HG02759 (cell line): ENCODE data around the gene STK32C.
"Not testable (repeated sequence)": the region's sequence is repeated elsewhere in the genome, so short reads cannot be mapped to it uniquely, and the experiment has no call there.

Source experiments
- ATAC-seq: cut with Tn5 transposase; IDR thresholded peaks from one replicate; pipeline ENCODE4 v1.9.1; 2021; ENCODE audit warnings: mild to moderate bottlenecking, moderate library complexity; ENCODE audit not compliant: unreplicated experiment

The STK32C gene

DNA sequence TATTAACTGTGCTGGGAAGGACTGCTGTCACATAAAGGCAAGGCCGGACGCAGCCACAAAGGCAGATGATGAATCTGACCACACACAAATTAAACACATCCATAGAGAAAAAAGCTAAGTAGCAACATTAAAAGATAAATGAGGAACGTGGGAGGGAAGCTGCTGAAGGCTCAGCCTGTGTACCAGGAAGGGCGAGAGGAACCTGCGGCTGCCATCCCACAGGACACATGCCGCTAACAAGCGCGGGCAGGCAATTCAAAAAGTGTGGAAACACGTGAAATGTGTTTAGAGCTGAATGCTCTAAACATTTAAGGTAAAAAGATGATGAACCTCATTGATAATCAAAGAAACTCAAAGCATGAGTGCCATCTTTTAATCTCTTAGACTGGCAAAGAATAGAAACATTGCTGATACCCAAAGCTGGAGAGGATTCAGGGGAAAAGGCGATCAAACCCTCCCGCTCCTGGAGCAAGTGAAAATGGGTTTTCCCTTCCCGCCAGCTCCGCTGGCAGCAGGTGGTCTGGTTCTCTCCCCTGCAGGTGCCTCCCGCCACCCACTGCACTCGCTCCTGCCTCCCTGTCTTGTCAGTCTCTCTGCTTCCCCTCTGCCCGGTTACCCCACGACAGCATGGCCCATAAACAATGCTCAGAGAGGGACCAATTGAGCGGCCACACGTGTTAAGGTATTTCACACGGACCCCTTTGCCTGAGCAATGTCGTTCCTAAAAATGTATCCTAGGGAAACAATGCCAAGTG, 4.2 kb downstream of the STK32C start:
- no peak for ATAC-seq

DNA sequence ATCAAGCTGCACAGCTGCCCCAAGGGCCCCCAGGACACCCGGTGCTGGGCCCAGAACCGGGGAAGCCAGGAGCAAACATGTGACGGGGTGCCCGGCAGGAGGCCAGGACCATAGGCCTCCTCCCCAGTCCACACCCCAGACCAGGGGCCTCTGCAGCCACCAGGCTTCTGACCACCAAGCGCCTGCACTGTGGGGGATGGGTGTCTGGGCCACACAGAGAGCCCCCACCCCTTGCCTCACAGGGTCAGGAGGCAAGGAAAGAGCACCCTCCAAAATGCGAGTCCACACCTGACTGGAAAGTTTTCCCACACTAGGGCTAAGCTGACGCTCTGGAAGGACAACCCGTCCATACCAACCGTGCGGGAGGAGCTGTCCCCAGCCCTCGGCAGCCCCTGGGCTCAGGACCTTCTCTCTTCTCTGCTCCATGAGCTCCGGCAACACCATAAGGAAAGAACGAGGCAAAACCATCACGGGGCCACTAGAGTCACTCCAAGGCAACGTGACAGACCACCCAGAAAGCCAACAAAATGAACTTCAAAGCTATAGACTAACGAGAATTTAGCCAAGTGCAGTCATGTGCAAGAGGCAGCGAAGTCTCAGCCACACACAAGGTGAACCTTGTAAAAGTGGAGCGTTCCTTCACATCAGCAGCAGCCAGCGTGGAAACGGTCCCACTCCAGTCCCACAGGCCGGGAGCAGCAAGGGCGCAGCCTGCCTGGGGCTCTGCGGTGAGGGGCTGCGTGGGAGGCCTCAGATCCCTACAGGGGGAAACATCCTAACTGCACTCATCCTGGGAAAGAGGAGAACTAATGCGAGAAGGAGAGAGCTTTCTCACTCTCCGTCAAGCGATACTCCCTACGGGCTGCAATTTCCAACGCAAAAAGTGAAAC, 5.1 kb downstream of the STK32C start:
- ATAC-seq: no peak

DNA sequence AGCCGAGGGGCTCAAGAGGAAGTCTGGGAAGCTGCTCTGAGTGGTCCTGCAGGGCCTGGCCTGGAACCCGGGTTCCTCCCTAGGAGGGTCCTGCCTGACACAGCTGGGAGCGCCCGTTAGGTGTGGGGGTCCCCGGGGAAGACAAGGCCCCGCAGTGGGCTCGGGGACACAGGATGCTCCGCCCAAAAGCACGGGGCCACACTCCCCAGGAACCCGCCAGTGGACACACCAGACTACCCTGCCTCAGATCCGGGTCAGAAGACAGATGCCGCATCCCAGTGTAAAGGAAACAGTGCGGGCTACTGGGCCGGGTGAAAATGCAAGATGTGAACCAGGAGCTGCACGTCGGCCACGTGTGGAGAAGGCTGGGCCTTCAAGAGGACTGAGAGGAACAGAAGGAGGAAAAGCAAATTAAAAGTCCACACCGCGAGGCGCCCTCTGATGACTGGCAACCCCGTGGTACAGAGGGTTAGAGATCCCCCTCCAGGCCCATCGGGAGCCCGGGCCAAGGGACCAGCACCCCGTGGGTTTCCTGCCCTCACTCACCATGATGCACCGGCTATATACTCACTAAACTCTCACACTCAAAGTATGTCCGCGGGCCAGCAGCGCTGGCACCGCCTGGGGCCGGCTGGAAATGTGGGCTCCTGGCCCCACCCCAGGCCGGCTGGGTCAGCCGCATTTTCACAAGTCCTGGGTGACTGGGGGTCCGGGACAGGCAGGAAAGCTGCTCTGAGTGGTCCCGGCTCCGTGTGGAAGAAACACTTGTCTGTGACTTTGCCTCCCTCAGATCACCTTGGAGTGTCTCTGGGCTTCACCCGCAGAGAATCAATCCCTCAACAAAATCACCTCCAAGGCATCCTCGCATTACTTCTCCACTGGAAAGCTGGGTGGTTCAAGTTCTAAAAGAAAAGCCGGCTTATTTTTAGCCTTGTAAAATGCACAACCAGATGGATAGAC, 6.1 kb downstream of the STK32C start:
- no peak for ATAC-seq

DNA sequence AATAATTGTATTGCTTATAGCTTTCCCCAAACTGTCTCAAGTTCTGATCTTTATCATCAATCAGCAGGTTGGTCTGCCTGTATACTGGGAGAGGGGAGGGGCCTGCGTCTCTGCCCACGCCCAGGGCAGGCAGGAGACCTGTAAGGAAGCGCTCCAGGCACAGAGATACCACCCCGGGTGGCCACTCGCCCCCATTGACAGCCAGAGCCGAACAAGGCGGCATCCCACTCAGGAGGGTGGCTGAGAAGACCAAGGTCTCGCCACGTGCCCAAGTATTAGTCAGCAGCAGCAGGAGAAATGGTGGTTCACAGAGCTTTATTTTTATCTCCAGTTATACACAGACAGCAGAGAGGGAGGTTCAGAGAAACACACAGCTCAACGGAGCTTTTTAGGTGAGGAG, 7.2 kb downstream of the STK32C start:
- no peak for ATAC-seq

DNA sequence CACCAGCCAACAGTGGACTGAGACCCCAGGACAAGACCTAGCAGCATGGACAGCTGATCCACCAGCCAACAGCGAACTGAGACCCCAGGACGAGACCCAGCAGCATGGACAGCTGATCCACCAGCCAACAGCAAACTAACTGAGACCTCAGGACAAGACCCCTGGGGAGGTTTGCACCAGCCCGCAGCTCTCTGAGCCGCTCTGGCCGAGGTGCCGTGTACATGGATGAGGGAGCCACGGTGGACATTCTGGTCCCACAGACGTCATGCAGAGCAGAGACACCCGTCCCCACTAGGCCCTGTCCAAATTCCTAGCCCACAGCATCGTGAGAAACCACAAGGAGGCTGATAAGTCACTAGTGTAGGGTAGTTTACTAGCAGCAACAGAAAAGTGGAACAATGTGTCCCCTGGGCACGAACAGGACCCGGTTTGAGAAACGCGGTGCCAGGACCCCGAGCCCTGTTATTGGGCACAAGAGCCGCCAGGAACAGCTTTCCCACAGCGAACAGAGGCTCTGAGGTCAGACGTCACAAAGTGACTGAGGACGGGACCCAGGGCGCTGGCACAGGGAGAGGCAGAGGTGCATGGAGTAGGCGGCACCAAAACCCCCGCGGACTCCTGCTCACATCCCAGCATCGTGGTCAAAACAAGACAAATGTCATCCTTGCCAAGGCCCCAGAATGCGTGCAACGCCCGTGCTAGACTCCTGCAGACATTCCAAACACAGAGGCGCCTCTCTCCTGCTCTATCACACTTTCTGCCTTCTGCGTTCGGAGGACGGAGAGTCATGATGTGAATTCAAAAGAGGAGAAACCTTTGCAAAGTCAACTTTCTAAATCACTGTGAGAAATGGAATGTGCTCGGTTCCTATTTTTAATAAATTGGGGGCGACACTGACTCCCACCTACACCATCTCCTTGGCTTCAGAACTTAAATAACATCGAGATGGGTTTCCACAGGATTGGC, 8.1 kb downstream of the STK32C start:
- no peak for ATAC-seq

DNA sequence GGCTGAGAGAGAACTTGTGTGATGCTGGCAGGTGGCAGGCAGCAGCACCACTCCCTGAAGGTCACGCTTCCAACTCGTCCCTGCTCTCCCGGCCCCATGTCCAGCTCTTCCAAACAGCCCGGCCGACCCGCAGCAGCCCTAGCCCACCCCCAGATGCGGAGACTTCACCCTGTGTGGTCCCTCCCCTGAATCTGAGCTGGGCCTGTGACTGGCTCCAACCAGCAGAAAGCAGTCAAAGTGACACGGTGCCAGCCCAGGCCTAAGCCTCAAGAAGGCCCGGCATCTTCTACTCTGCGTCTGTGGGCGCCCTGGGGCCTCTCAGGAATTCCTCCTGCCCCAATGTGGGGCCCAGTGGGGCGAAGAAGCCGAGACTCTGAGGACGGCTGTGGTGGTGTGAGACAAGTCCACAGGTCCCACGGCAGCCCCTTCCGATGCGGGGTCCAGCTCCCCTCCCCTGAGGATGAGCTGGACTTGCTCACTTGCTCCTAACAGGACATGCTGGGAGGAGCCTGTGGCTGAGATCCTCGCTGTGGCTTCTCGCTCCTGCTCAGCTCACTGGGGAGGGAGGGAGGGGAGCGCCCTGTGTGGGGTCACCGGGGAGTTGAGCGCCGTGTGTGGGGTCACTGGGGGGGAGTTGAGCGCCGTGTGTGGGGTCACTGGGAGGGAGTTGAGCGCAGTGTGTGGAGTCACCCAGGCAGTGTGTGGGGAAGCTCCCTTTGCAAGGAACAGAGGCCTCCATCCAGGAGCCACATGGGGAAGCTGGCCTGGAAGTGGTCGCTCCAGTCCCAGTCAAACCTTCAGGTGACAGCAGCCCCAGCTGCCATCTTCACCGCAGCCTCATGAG, 9.5 kb downstream of the STK32C start:
- ATAC-seq: no peak

DNA sequence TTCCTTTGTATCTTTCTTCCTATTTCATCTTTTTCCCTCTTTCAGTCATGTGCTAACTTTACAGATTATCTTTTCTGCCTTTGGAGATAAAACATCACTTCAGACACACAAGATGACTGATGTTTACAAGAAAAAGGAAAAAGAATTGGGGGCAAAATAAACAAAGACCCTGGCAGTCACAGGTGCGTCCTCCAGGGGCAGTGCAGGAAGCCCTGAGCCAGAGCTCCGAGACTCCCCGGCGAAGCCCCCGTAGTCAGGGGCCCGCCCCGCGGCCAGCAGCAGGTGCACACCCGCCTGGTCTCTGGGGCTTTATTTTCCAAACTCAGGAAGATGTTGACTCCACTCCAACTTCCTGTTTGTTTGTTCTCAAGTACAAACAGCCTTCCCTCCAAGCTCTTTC, 10.2 kb downstream of the STK32C start:
- no peak for ATAC-seq

DNA sequence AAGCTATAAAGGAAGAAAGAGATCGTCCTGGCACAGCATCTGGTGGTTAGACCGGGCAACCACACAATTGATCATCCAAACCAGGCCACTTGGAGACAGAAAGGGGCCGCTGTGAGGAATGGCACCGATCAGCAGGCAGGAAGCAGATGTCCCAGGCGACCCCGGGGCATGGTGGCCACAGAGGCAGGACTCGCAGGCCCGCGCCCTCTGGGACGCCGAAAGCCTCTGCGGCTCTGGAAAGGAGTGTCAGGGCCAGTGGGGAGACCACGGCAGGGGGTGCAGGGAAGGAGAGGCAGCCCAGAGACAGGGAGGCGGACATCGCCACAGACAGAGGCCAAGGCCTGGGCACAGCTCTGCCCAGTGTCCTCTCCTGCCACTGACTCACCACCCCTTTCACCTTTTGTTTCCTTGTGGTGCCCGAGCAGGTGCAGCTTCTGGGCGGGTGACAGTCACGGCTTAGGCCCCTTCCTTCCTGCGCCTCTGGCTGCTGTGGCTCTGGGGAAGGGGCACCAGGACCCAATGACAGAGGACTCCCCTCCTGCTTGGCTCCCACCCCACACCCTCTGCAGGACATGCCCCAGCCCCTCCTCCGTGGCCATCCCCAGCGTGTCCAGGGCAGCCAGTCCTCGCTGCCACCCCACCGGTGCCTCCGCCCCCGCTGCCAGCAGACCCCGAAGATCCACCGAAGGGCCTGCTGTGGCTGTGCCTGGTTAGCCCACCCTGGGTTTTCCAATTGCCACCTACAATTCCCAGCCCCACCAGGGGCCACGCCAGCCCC, 10.9 kb downstream of the STK32C start:
- ATAC-seq: no peak

DNA sequence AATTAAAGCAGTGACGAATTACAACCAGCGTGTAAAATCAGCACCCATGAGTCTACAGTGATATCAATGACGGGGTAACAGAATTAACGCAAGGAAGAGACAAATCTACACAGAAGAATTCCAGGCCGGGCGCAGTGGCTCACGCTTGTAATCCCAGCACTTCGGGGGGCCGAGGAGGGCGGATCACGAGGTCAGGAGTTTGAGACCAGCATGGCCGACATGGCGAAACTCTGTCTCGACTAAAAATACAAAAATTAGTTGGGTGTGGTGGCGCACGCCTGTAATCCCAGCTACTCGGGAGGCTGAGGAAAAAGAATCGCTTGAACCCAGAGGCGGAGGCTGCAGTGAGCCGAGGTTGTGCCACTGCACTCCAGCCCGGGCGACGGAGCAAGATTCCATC, 12.3 kb downstream of the STK32C start:
- ATAC-seq: not testable (repeated sequence)

DNA sequence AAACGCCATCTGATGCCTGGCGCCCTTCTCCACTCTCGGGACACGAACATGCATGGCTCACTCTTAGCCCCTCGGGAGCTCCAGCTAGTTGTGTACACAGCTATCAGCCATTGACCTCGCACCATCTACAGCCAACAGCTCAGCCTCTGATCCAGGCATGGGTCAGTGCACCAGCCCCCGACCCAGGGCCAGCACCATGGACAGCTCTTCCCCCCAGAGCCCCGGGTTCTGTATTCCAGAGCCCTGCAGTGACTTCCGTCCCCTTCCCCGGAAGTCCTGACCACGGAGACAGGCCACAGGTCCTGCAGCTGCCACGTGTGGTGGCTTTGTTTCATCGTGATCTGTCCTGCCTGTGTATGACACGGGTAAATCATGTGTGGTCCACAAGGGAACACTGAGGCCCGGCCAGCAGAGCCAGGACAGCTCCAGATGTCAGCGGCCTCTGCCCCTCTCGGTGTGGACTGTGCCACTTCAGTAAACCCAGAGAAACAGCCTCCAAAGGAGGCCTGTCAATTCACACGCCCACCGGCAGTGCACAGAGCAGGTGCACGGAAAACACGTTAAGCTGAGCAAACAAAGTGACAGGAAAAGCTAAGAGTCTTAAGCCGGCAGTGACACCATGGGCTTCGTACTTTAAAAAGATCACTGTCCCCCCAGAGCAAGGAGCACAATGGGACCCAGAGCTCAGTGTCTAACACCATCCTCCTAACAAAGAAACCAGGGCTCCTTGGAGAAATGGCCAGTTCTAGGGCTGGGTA, 13.0 kb downstream of the STK32C start:
- ATAC-seq: no peak

DNA sequence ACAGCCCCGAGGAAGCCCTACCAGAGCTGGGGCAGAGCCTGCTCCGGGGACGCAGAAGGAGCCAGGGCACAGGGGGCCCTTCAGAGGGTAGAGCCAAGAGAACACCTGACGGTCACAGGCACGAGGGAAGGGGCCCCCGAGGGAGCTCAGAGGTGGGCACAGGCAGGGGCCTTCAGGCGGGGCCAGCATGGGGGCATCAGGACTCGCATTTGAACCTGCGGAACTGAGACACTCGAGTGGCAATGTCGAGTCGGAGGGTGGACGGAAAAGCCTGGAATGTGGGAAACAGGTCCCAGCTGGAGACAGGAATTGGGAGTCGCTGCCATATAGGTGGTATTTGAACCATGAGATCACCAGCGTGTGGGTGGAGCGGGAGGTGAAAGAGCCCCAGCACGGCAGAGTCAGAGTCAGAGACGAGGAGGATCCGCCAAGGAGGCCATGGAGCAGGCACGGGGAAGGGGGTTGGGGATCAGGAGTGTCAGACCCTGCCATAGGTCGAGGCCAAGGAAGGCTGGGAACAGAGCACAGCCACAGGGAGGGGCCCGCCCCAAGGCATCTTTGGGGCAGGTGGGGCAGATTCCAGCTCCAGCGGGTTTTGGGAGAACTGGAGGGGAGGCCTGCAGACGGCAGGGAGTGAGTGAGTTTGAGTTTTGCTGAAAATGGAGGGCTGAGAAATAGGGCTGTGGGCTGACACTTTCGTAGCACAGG, 13.8 kb downstream of the STK32C start:
- no peak for ATAC-seq

DNA sequence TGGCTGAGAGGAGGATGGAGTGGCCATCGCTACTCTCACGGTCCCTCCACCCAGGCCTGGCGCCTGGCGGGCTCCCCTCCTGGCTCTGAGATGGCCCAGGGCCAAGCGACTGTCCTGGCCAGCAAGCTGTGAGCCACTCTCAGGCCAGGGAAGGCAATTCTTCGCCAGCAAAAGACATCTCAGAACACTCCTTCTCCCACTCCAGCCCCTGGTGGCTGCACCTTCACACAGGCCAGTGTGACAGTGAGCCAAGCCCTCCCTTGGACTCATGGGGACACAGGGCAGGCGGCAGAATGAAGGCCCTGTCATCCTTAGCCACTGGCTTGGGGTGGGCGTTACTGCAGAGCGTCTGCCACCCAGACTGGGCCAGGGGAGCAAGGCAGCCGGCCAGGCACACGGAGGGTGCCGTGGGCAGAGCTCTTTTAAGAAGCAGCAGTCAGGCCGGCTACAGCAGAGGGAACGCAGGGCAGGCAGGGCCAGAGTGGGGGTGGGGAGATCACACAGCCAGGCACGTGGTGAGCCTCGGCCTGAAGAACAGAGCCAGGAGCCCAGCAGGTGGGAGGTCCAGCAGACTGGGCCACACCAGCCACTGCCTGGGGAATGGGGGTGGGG, 14.4 kb downstream of the STK32C start:
- no peak for ATAC-seq

DNA sequence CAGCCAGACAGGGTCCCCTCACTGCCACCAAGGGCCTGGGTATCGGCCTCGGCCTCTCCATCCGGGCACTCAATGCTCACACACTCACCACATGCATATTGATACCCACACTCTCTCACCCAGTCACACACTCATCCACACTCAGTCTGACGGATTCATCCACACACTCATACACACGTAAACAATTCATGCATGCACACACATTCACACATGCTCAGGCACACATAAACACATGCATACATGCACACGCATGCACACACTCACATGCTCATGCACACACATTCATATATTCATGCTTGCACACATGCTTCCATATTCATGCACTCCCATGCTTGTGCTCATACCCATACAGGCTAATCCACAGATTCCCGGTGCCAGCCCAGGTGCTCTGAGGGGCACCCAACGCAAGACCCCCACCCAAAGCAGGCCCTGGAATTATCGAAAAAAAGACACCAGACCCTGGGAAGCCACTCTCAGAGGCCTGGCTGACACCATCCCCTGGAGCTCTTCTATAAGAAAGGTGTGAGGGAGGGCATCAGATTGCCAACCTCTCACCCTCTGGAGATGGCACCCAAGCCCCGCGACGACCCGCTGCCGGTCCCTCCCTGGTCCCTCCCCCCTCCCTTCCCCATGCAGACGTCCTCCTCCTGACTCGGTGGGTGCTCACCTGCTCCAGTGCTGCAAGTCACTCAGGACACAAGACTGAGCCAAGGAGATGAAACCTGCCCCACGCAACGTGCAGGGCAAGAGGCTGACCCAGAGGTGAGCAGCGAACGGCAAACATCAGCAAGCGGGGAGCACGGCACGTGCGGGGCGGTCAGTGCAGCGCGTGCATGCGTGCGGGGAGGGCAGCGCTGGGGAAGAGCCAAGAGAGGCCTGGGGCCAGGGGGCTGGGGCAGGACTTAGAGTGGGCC, 15.2 kb downstream of the STK32C start:
- ATAC-seq: no peak

DNA sequence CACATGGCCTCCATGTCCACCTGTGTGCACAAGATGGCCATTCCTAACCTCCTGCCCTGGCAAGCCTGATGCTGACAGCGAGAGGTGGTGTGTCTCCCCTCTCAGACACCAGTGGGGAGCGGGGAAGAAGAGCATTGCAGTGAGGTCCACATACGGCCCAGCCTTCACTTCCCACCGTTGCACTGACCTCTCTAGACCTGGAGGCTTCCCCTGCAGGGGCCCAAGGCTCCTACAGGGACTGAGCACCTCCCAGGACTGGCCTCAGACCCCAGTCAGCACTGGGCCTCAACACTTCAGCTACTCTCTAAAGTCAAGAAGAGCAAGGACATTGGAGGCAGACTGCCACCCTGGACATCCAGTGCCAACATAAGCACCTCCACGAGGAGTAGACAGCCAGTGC, 15.9 kb downstream of the STK32C start:
- ATAC-seq: no peak

DNA sequence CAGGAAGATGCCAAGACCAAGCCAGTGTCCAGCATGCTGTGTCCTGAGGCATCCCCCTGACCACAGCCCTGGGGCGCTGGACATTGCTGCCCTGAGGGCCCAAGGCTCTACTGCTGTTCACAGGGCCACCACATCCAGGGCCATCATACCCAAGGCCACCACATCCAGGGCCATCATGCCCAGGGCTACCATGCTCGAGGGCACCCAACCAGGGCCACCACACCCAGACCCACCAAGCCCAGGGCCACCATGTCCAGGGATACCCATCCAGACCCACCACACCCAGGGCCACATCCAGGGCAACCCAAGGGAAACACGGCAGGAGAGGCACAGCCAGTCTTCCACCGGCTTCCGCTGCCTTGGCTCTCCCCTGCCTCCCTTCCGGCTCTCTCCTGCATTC, 17.1 kb downstream of the STK32C start:
- no peak for ATAC-seq
